ENCODE measurements around the gene REM2.

GRCh38 chr14:22841311-22841710 lies 41.7 kb upstream of the REM2 start:
- no peak for TF ChIP-seq CTCF (IDR thresholded peaks at IDR 0.05; ENCODE audit: low read depth, low read length)
- no peak for TF ChIP-seq EZH2phosphoT487 (IDR thresholded peaks at IDR 0.05; ENCODE audit: low read depth)
